ENCODE measurements around the gene CEP83. TPM values are rescaled to one million over a fixed set of nuclear protein-coding genes. Genes with fewer than 3 reads are reported as not detected.

Gene CEP83
- 10 to 100 TPM; 22.0 to 23.9 TPM for total RNA-seq

DNA sequence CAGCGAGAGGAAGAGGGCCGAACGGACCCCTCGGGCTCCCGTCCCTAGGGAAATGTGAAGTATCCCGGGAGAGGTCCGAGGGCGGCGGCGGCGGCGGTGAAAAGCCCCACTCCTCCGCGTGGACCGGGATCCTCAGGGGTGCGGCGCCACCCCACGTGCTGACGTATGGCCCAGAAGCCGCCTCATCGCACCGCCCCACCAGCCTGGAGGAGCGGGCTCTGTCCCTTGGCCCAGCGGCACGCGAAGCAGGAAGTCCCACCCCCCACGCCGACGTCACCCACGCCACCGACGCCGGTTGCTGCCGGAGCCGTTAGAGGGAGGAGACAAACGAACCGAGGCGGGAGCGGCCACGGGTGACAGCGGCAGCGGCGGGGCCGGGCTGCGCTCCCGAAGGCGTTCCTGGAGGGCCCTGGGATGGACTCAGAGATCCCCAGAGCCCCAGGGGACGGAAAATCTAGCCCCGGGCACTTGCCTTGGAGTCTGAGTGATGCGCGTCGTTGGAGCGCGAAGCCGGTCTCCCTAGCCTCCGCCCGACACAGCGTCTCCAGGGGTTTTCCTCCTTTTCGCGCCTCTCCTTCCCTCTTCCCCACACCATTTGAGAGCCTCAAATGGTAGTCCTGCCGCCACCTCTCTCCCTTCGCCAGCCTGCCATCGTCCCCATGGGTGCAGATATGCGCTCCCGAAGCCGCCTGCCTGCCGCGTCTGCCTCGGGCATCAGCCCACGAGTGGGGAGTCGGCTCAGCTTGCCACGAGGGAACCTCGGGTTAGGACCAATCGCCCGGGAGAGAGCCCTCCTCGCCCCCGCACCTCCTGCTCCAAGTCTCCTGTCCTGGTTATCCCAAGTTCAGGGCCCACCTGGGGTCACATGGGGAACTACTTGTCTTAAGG, at the start of gene CEP83:
Gene CEP83 (minus strand): TSS at position 140 of the 888 bp plus-strand sequence. CDS start 47,377 bp downstream, outside the sequence.
- peaks cover 23% of the 10 kb centered on the region for H3K36me3 Mint-ChIP-seq (ENCODE audit: low read depth)
- peak within 1 kb of the TSS; percentile 94 for H3K27ac Mint-ChIP-seq
- H3K27me3 Mint-ChIP-seq: peaks cover 6% of the 10 kb centered on the region
- peak within 1 kb of the TSS; percentile 95 for H3K4me3 Mint-ChIP-seq
- H3K9me3 Mint-ChIP-seq: no peaks in the 10 kb centered on the region
- H3K4me1 Mint-ChIP-seq: peaks cover 25% of the 10 kb centered on the region
- ATAC-seq (replicated peaks): peak; percentile 98

GRCh38 chr12:94509317-94509716, 49.6 kb upstream of the CEP83 start:
- Mint-ChIP-seq H3K36me3 (ENCODE audit: low read depth) (no peaks in the 10 kb centered on the region), H3K9me3 (no peaks in the 10 kb centered on the region), H3K27me3 (no peaks in the 10 kb centered on the region), H3K27ac (no peak overlapping the region), H3K4me1 (no peaks in the 10 kb centered on the region), H3K4me3 (no peak overlapping the region)
- no peak for ATAC-seq (replicated peaks)

GRCh38 chr12:94507455-94507854, 47.8 kb upstream of the CEP83 start:
- H3K4me3 Mint-ChIP-seq: no peak overlapping the region
- ATAC-seq (replicated peaks): no peak

DNA sequence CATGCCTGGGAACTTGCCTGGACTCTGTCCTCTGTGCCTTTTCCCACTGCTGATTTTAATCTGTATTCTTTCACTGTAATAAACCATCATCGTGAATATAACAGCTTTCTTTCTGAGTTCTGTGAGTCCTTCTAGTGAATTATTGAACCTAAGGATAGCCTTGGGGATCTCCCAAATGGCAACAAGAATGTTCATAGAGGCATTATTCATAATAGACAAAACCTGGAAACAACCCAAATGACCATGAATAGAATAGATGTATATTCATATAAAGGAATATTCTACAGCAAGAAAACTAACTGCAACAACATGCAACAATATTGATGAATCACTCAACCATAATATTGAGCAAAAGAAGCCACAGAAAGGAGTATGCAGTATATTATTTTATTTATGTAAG, 44.7 kb upstream of the CEP83 start:
- no peak overlapping the region for H3K4me3 Mint-ChIP-seq
- ATAC-seq (replicated peaks): no peak
- no peaks in the 10 kb centered on the region for H3K4me1 Mint-ChIP-seq
- H3K27me3 Mint-ChIP-seq: no peaks in the 10 kb centered on the region
- H3K9me3 Mint-ChIP-seq: no peaks in the 10 kb centered on the region
- H3K27ac Mint-ChIP-seq: no peak overlapping the region
- H3K36me3 Mint-ChIP-seq (ENCODE audit: low read depth): no peaks in the 10 kb centered on the region

More at GRCh38 chr12:94507455-94507854, 47.8 kb upstream of the CEP83 start:
- H3K36me3 Mint-ChIP-seq (ENCODE audit: low read depth): no peaks in the 10 kb centered on the region
- H3K4me1 Mint-ChIP-seq: no peaks in the 10 kb centered on the region
- H3K27me3 Mint-ChIP-seq: no peaks in the 10 kb centered on the region
- H3K9me3 Mint-ChIP-seq: no peaks in the 10 kb centered on the region
- no peak overlapping the region for H3K27ac Mint-ChIP-seq

DNA sequence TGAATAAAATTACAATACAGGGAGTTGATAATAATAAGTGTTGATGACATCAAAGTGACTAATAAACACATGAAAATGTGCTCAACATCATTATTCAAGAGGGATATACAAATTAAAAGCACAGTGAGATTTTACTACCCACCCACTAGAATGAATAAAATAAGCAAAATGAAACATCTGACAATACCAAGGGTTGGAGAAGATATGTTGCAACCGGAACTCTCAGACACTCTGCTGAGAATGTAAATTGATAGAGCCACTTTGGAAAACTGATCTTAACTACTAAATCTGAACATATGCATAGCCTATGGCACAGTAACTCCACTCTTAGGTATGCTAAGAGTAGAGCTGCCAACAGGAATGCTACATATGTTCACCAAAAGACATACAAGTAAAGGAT, 44.0 kb upstream of the CEP83 start:
- no peaks in the 10 kb centered on the region for H3K36me3 Mint-ChIP-seq (ENCODE audit: low read depth)
- H3K4me1 Mint-ChIP-seq: no peaks in the 10 kb centered on the region
- H3K27me3 Mint-ChIP-seq: no peaks in the 10 kb centered on the region
- H3K9me3 Mint-ChIP-seq: peaks cover under 1% of the 10 kb centered on the region
- H3K27ac Mint-ChIP-seq: no peak overlapping the region
- no peak overlapping the region for H3K4me3 Mint-ChIP-seq
- no peak for ATAC-seq (replicated peaks)

GRCh38 chr12:94500831-94501567, 41.3 kb upstream of the CEP83 start:
- ATAC-seq (replicated peaks): no peak
- Mint-ChIP-seq H3K4me3 (no peak overlapping the region), H3K9me3 (peaks cover 4% of the 10 kb centered on the region), H3K36me3 (ENCODE audit: low read depth) (no peaks in the 10 kb centered on the region), H3K27ac (no peak overlapping the region), H3K27me3 (no peaks in the 10 kb centered on the region), H3K4me1 (no peaks in the 10 kb centered on the region)

GRCh38 chr12:94498698-94499097, 39.0 kb upstream of the CEP83 start:
- Mint-ChIP-seq H3K36me3 (ENCODE audit: low read depth) (no peaks in the 10 kb centered on the region), H3K4me3 (no peak overlapping the region), H3K27ac (no peak overlapping the region), H3K27me3 (peaks cover 8% of the 10 kb centered on the region), H3K9me3 (peaks cover 4% of the 10 kb centered on the region), H3K4me1 (no peaks in the 10 kb centered on the region)
- no peak for ATAC-seq (replicated peaks)

DNA sequence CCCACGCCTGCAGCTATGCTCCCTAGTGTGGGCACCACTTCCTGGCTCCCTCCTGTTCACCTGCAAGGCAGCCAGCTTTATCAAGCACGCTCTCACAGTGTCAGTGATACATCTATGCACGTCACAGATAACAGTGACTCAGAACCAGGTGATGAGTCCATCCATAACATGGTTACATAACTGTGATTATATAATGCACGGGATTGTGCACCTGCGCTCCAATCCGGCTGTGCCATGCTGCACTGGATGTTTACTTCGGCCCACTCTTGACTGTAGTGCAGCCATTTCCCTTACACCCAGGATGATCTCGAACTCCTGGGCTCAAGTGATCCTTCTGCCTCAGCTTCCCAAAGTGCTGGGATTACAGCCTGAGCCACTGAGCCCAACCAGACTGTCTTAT, 38.4 kb upstream of the CEP83 start:
- H3K4me1 Mint-ChIP-seq: no peaks in the 10 kb centered on the region
- H3K27me3 Mint-ChIP-seq: peaks cover 8% of the 10 kb centered on the region
- H3K27ac Mint-ChIP-seq: no peak overlapping the region
- ATAC-seq (replicated peaks): no peak
- H3K36me3 Mint-ChIP-seq (ENCODE audit: low read depth): no peaks in the 10 kb centered on the region
- peaks cover 4% of the 10 kb centered on the region for H3K9me3 Mint-ChIP-seq
- no peak overlapping the region for H3K4me3 Mint-ChIP-seq

GRCh38 chr12:94495445-94496115, 35.9 kb upstream of the CEP83 start:
- Mint-ChIP-seq H3K27me3 (peaks cover 8% of the 10 kb centered on the region), H3K36me3 (ENCODE audit: low read depth) (no peaks in the 10 kb centered on the region), H3K27ac (no peak overlapping the region), H3K4me3 (no peak overlapping the region), H3K9me3 (peaks cover 4% of the 10 kb centered on the region), H3K4me1 (no peaks in the 10 kb centered on the region)
- no peak for ATAC-seq (replicated peaks)

DNA sequence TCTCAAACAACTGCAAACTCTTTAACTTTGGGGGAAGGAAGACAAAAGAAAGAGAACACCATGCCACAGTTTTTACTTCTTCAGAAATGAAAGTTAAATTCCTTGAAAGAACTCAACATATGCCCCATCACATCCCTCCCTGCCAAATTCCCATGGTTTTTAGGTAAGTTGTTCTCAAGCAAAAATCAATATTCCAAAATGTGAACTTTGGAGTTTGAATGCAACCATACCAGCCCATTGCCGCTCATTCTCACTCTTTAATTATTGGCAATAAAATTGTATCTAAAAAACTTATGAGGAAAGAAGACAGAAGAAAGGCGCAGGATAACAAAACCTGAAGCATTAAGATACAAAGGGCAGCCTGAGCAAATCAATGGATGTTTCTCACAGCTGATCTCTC, 31.8 kb upstream of the CEP83 start:
- peaks cover 8% of the 10 kb centered on the region for H3K27me3 Mint-ChIP-seq
- no peaks in the 10 kb centered on the region for H3K9me3 Mint-ChIP-seq
- ATAC-seq (replicated peaks): no peak
- no peaks in the 10 kb centered on the region for H3K4me1 Mint-ChIP-seq
- H3K36me3 Mint-ChIP-seq (ENCODE audit: low read depth): no peaks in the 10 kb centered on the region
- no peak overlapping the region for H3K27ac Mint-ChIP-seq
- H3K4me3 Mint-ChIP-seq: no peak overlapping the region

- Mint-ChIP-seq H3K4me3 (no peak overlapping the region), H3K36me3 (ENCODE audit: low read depth) (no peaks in the 10 kb centered on the region), H3K27me3 (no peaks in the 10 kb centered on the region), H3K4me1 (no peaks in the 10 kb centered on the region), H3K9me3 (no peaks in the 10 kb centered on the region), H3K27ac (no peak overlapping the region)
- no peak for ATAC-seq (replicated peaks)
Observed at GRCh38 chr12:94488463-94488862, 28.8 kb upstream of the CEP83 start.

- no peaks in the 10 kb centered on the region for H3K4me1 Mint-ChIP-seq
- H3K9me3 Mint-ChIP-seq: no peaks in the 10 kb centered on the region
- H3K27me3 Mint-ChIP-seq: peaks cover 8% of the 10 kb centered on the region
- no peak overlapping the region for H3K4me3 Mint-ChIP-seq
- H3K36me3 Mint-ChIP-seq (ENCODE audit: low read depth): no peaks in the 10 kb centered on the region
- H3K27ac Mint-ChIP-seq: no peak overlapping the region
- ATAC-seq (replicated peaks): no peak
Observed at GRCh38 chr12:94481734-94482133, 22.1 kb upstream of the CEP83 start.

GRCh38 chr12:94469522-94469921, 9.9 kb upstream of the CEP83 start:
- no peak overlapping the region for H3K4me3 Mint-ChIP-seq
- no peaks in the 10 kb centered on the region for H3K36me3 Mint-ChIP-seq (ENCODE audit: low read depth)
- no peaks in the 10 kb centered on the region for H3K4me1 Mint-ChIP-seq
- no peaks in the 10 kb centered on the region for H3K27me3 Mint-ChIP-seq
- ATAC-seq (replicated peaks): no peak
- H3K27ac Mint-ChIP-seq: no peak overlapping the region
- H3K9me3 Mint-ChIP-seq: peaks cover 5% of the 10 kb centered on the region

- ATAC-seq (replicated peaks): no peak
- peaks cover 6% of the 10 kb centered on the region for H3K27me3 Mint-ChIP-seq
- peaks cover 19% of the 10 kb centered on the region for H3K36me3 Mint-ChIP-seq (ENCODE audit: low read depth)
- peaks cover 25% of the 10 kb centered on the region for H3K4me1 Mint-ChIP-seq
- H3K9me3 Mint-ChIP-seq: no peaks in the 10 kb centered on the region
- peak overlapping the region; percentile 94 for H3K27ac Mint-ChIP-seq
- H3K4me3 Mint-ChIP-seq: peak overlapping the region; percentile 95
Observed at GRCh38 chr12:94460616-94460959, 921 bp upstream of the CEP83 start.

Measured in activated T-helper 17 cell treated with anti-CD3 and anti-CD28 coated beads, Interleukin-2, amount 50 U/mL, for 72 hours (primary cell).